ENCODE results near the gene CAPS2.

- TF ChIP-seq MAX (IDR thresholded peaks at IDR 0.05) (no peak), CTCF (IDR thresholded peaks at IDR 0.05; ENCODE audit: low read depth, low read length, missing input control) (no peak), REST (IDR thresholded peaks at IDR 0.05) (no peak), RAD21 (IDR thresholded peaks at IDR 0.05) (no peak), JUND (IDR thresholded peaks at IDR 0.05) (no peak), EGR1 (IDR thresholded peaks at IDR 0.05; ENCODE audit: low read depth in 2 of 2) (no peak), FOXA1 (IDR thresholded peaks at IDR 0.05) (no peak), SP1 (IDR thresholded peaks at IDR 0.05) (no peak), TAF1 (conservative IDR thresholded peaks at IDR 0.05) (no peak)
Measured at GRCh38 chr12:75227132-75227531, 103.0 kb downstream of the CAPS2 start.
